Esophagus muscularis mucosa (tissue), 4 donors: ENCODE data around the gene NCMAP.
"Not testable (repeated sequence)": the region's sequence is repeated elsewhere in the genome, so short reads cannot be mapped to it uniquely, and the experiment has no call there.

Source experiments
- EP300 ChIP-seq: sonication (generic); formaldehyde crosslinking; IDR thresholded peaks from one replicate; pipeline ENCODE4 v1.6.1; 2017; ENCODE audit warnings: antibody characterized with exemption
- POLR2A ChIP-seq: fragments of 450-650 bp; IDR thresholded peaks from one replicate; pipeline ENCODE4 v1.6.1; 2017; ENCODE audit warnings: antibody characterized with exemption, moderate library complexity, mild to moderate bottlenecking, low read depth
- POLR2AphosphoS5 ChIP-seq, 2 donors: sonication (generic); formaldehyde crosslinking; IDR thresholded peaks; one replicate each; pipeline ENCODE4 v1.6.1; 2017; ENCODE audit warnings: antibody characterized with exemption in 2 of 2
- TF ChIP-seq, protein P1 (sequence below), 3 experiments: fragments of 200-600 bp in 2 of 3; fragments of 450-650 bp in 1 of 3; sonication (generic) in 2 of 3; IDR thresholded peaks; one replicate each; pipeline ENCODE4 v1.5.1; 2017 to 2019; ENCODE audit warnings: antibody characterized with exemption in 3 of 3, mild to moderate bottlenecking in 2 of 3, moderate library complexity in 1 of 3

DNA sequence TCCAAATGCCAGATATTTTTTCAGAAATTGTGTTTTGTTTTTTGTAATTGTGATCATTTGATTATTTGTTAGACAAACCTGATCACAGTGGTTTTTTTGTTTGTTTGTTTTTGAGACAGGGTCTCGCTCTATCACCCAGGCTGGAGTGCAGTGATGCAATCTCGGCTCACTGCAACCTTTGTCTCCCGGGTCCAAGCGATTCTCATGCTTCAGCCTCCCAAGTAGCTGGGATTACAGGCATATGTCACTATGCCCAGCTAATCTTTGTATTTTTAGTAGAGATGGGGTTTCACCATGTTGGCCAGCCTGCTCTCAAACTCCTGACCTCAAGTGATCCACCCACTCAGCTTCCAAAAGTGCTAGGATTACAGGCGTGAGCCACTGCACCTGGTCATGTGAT lies 6.7 kb upstream of the NCMAP start:
- TF ChIP-seq, protein P1, sequence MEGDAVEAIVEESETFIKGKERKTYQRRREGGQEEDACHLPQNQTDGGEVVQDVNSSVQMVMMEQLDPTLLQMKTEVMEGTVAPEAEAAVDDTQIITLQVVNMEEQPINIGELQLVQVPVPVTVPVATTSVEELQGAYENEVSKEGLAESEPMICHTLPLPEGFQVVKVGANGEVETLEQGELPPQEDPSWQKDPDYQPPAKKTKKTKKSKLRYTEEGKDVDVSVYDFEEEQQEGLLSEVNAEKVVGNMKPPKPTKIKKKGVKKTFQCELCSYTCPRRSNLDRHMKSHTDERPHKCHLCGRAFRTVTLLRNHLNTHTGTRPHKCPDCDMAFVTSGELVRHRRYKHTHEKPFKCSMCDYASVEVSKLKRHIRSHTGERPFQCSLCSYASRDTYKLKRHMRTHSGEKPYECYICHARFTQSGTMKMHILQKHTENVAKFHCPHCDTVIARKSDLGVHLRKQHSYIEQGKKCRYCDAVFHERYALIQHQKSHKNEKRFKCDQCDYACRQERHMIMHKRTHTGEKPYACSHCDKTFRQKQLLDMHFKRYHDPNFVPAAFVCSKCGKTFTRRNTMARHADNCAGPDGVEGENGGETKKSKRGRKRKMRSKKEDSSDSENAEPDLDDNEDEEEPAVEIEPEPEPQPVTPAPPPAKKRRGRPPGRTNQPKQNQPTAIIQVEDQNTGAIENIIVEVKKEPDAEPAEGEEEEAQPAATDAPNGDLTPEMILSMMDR (IDR thresholded peaks at IDR 0.05), result not testable (repeated sequence)
- not testable (repeated sequence) for TF ChIP-seq EP300; POLR2A; POLR2AphosphoS5 (IDR thresholded peaks at IDR 0.05)
